ENCODE results near the gene MGARP. TPM values are rescaled to one million over a fixed set of nuclear protein-coding genes. Genes with fewer than 3 reads are reported as not detected.

Gene MGARP
- total RNA-seq, 2 experiments from 2014 or later, result not detected

DNA sequence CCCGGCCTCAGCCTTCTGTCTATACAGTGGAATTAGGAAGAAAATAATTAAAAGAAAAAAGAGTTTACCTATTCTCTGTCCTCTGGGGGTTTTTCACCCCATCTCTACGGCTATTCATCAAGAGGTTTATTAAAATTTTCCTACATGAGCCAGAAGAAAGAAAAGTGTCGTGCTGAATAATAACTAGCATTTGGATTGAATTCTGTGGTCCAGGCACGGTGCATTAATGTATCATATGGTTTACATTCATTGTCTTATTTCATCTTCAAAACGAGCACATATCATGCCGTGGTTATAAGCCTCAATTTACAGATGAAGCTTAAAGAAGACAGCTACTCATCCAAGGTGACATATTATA lies 15.9 kb upstream of the MGARP start:
- Histone ChIP-seq H3K27ac (ENCODE audit: low read depth in 1 of 2, low read length in 2 of 2) (peak overlapping the region in 1 of 2 donors; percentile 77), H3K4me1 (ENCODE audit: insufficient read depth, low read length) (peaks cover 20% of the 10 kb centered on the region), H3K4me3 (ENCODE audit: low read length) (peak overlapping the region; percentile 94), H3K27me3 (ENCODE audit: control insufficient read depth in 1 of 2, insufficient read depth in 2 of 2, low read length in 2 of 2) (no peaks in the 10 kb centered on the region), H3K9me3 (ENCODE audit: control insufficient read depth in 1 of 2, insufficient read depth in 1 of 2, low read length in 2 of 2) (no peaks in the 10 kb centered on the region), H3K36me3 (ENCODE audit: insufficient read depth, low read length) (peaks cover 26% of the 10 kb centered on the region)
- intact Hi-C loops (cut with DNase I, micrococcal nuclease), result loop anchor here (1.0 to 5.0 kb wide), 9 partner anchors 15 to 279 kb away; partner anchors contain the start of genes MGARP (in 1 of the 2) and NOCT (in 1 of the 2)
- peak overlapping the region; percentile 96 for H3K4me3 Mint-ChIP-seq
- peak; percentile 43 for TF ChIP-seq CTCF (IDR thresholded peaks at IDR 0.05)
- H3K27ac Mint-ChIP-seq, result peak overlapping the region; percentile 92
- H3K36me3 Mint-ChIP-seq (ENCODE audit: low read depth), result peaks cover 42% of the 10 kb centered on the region
- ChIA-PET POLR2A (interaction anchor here (0.6 to 2.5 kb wide), 24 partner anchors 9 to 280 kb away, joined by 3 to 20 read pairs (median 4); partner anchors contain the start of genes ELF2, NOCT, RAB33B and SETD7), CTCF (interaction anchor here (0.6 to 2.5 kb wide), 30 partner anchors 12 to 1077 kb away, joined by 3 to 17 read pairs (median 4); partner anchors contain the start of genes MGARP, NOCT and SCOC)
- H3K27me3 Mint-ChIP-seq, result no peaks in the 10 kb centered on the region
- ATAC-seq (ENCODE audit: poor library complexity) (no peak), DNase-seq (no peak)
- H3K9me3 Mint-ChIP-seq, result no peaks in the 10 kb centered on the region
- H3K4me1 Mint-ChIP-seq (ENCODE audit: low read depth), result peaks cover 38% of the 10 kb centered on the region

GRCh38 chr4:139295206-139295941 lies 15.3 kb upstream of the MGARP start:
- H3K4me1 ChIP-seq (ENCODE audit: insufficient read depth, low read length), result peaks cover 15% of the 10 kb centered on the region
- ChIA-PET POLR2A (interaction anchor here (0.6 to 2.5 kb wide), 26 partner anchors 10 to 280 kb away, joined by 3 to 20 read pairs (median 3); partner anchors contain the start of genes ELF2, NOCT, RAB33B and SETD7), CTCF (interaction anchor here (0.6 to 2.5 kb wide), 31 partner anchors 12 to 1078 kb away, joined by 3 to 17 read pairs (median 4); partner anchors contain the start of genes MGARP, NOCT and SCOC)
- TF ChIP-seq CTCF (IDR thresholded peaks at IDR 0.05), result peak; percentile 87
- no peaks in the 10 kb centered on the region for H3K27me3 ChIP-seq (ENCODE audit: control insufficient read depth in 1 of 2, insufficient read depth in 2 of 2, low read length in 2 of 2)
- peak overlapping the region; percentile 92 for H3K27ac Mint-ChIP-seq
- ATAC-seq (ENCODE audit: poor library complexity) (peak; percentile 92), DNase-seq (peak; percentile 95 to 100 (median 98))
- intact Hi-C loops (cut with DNase I, micrococcal nuclease), result loop anchor here (1.0 to 5.0 kb wide), 9 partner anchors 15 to 278 kb away; partner anchors contain the start of genes MGARP (in 1 of the 2) and NOCT (in 1 of the 2)
- peak overlapping the region; percentile 94 for H3K4me3 ChIP-seq (ENCODE audit: low read length)
- H3K27me3 Mint-ChIP-seq, result no peaks in the 10 kb centered on the region
- no peaks in the 10 kb centered on the region for H3K9me3 ChIP-seq (ENCODE audit: control insufficient read depth in 1 of 2, insufficient read depth in 1 of 2, low read length in 2 of 2)
- peaks cover 33% of the 10 kb centered on the region for H3K4me1 Mint-ChIP-seq (ENCODE audit: low read depth)
- peak overlapping the region; percentile 96 for H3K4me3 Mint-ChIP-seq
- H3K36me3 ChIP-seq (ENCODE audit: insufficient read depth, low read length), result peaks cover 32% of the 10 kb centered on the region
- H3K36me3 Mint-ChIP-seq (ENCODE audit: low read depth), result peaks cover 39% of the 10 kb centered on the region
- H3K9me3 Mint-ChIP-seq, result no peaks in the 10 kb centered on the region
- peak overlapping the region; percentile 77 to 84 for H3K27ac ChIP-seq (ENCODE audit: low read depth in 1 of 2, low read length in 2 of 2)

- peaks cover 0 to 1% of the 10 kb centered on the region in 2 experiments for H3K27me3 ChIP-seq (ENCODE audit: control insufficient read depth in 1 of 2, insufficient read depth in 2 of 2, low read length in 2 of 2)
- peaks cover 4% of the 10 kb centered on the region for H3K9me3 Mint-ChIP-seq
- ATAC-seq (ENCODE audit: poor library complexity) (no peak), DNase-seq (no peak)
- no peaks in the 10 kb centered on the region for H3K4me1 ChIP-seq (ENCODE audit: insufficient read depth, low read length)
- POLR2A ChIA-PET, result no interaction called here
- H3K36me3 Mint-ChIP-seq (ENCODE audit: low read depth), result peaks cover 42% of the 10 kb centered on the region
- H3K27ac ChIP-seq (ENCODE audit: low read depth in 1 of 2, low read length in 2 of 2), result no peak overlapping the region
- CTCF ChIA-PET, result no interaction called here
- no peak for TF ChIP-seq CTCF (IDR thresholded peaks at IDR 0.05)
- intact Hi-C loops (cut with DNase I, micrococcal nuclease), result no loop called here
- no peaks in the 10 kb centered on the region for H3K4me1 Mint-ChIP-seq (ENCODE audit: low read depth)
- no peak overlapping the region for H3K4me3 Mint-ChIP-seq
- H3K27ac Mint-ChIP-seq, result no peak overlapping the region
- H3K4me3 ChIP-seq (ENCODE audit: low read length), result no peak overlapping the region
- peaks cover under 1% of the 10 kb centered on the region for H3K27me3 Mint-ChIP-seq
- no peaks in the 10 kb centered on the region for H3K9me3 ChIP-seq (ENCODE audit: control insufficient read depth in 1 of 2, insufficient read depth in 1 of 2, low read length in 2 of 2)
- H3K36me3 ChIP-seq (ENCODE audit: insufficient read depth, low read length), result peaks cover 29% of the 10 kb centered on the region
Observed at GRCh38 chr4:139286186-139286698, 6.2 kb upstream of the MGARP start.
